NB4 (cell line): ENCODE measurements around the gene RASA3.

Source experiments
- DNase-seq: peaks from one replicate; pipeline ENCODE4 v3.0.0; 2010; ENCODE audit warnings: low read depth
- H3K4me3 ChIP-seq: one replicate; pipeline ENCODE4 v1.5.1; 2011; ENCODE audit warnings: mild to moderate bottlenecking, low read depth, low read length, moderate library complexity
- MYC ChIP-seq: IDR thresholded peaks from 2 replicates; pipeline ENCODE4 v1.6.1; 2011; ENCODE audit warnings: low read depth, low read length
- POLR2A ChIP-seq: IDR thresholded peaks from 2 replicates; pipeline ENCODE4 v1.6.1; 2011; ENCODE audit warnings: mild to moderate bottlenecking; ENCODE audit not compliant: insufficient read length; ENCODE audit errors: extremely low read depth
- TF ChIP-seq, protein P1 (sequence below): IDR thresholded peaks from one replicate; pipeline ENCODE4 v1.5.1; 2012; ENCODE audit warnings: low read depth, low read length
- TF ChIP-seq, protein P2 (sequence below): IDR thresholded peaks from 2 replicates; pipeline ENCODE4 v1.6.1; 2011; ENCODE audit warnings: low read depth, low read length

Gene RASA3

DNA sequence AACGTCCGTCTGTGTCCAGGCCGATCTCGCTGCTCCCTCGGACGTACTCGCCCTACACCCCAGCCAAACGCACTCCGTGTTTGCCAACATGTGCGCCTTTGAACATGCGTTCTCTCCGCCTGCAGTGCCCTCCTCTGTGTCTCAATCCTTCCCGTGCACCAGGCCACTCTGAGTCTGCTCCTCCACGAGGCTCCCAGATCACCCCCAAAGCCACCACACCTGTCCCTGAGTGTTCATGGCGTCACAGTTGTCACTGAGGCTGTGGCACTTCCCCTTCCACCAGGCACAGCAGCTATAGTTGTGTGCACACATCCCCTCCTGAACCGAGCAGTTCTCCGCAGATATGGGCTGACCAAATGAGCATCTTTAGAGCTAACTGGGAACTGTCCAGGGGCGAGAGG is 35.6 kb downstream of the RASA3 start:
- TF ChIP-seq POLR2A (no peak), MYC (no peak)
- TF ChIP-seq, protein P1, sequence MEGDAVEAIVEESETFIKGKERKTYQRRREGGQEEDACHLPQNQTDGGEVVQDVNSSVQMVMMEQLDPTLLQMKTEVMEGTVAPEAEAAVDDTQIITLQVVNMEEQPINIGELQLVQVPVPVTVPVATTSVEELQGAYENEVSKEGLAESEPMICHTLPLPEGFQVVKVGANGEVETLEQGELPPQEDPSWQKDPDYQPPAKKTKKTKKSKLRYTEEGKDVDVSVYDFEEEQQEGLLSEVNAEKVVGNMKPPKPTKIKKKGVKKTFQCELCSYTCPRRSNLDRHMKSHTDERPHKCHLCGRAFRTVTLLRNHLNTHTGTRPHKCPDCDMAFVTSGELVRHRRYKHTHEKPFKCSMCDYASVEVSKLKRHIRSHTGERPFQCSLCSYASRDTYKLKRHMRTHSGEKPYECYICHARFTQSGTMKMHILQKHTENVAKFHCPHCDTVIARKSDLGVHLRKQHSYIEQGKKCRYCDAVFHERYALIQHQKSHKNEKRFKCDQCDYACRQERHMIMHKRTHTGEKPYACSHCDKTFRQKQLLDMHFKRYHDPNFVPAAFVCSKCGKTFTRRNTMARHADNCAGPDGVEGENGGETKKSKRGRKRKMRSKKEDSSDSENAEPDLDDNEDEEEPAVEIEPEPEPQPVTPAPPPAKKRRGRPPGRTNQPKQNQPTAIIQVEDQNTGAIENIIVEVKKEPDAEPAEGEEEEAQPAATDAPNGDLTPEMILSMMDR = no peak
- TF ChIP-seq, protein P2, sequence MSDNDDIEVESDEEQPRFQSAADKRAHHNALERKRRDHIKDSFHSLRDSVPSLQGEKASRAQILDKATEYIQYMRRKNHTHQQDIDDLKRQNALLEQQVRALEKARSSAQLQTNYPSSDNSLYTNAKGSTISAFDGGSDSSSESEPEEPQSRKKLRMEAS = no peak
- DNase-seq = no peak
- H3K4me3 ChIP-seq = no peak overlapping the region

DNA sequence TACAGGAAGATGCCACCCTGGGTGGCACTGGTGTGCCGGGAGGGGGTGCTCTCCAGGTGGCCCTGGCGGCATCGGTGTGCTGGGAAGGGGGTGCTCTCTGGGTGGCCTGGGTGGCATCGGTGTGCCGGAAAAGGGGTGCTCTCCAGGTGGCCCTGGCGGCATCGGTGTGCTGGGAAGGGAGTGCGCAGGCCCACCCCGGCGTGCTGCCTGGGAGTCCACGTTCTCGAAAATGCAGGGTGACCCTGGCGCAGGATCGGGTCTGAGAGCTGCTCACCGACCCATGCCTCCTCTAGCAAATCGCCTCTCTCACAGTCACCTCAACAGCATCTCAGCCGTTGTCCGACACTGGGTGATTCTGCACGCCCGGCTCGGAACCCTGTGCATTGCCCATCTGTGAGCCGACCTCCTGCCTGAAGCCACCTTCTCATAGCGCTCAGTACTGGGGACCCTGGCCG is 36.4 kb downstream of the RASA3 start:
- H3K4me3 ChIP-seq = no peak overlapping the region
- TF ChIP-seq, protein P2 = no peak
- TF ChIP-seq POLR2A (no peak), MYC (no peak)
- TF ChIP-seq, protein P1 = no peak
- DNase-seq = no peak

DNA sequence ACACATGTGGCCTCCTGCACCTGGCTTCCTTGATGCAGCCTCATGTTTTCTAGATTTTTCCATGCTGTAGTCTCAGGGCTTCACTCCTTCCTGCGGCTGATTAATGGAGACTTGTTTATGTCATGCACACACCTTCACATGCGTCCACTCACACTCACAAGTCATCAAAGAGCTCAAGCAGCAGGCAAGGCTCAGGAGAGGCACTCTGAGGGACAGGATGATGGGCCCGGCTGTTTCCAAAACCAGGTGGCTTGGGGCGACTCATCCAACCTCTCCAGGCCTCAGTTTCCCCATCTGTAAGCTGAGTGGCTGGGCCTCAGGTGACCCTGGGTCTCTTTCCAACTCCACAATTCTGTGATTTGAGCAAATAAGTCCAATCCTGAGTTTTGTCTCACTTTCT is 36.9 kb downstream of the RASA3 start:
- H3K4me3 ChIP-seq = no peak overlapping the region
- no peak for DNase-seq
- TF ChIP-seq MYC (no peak), POLR2A (no peak)
- TF ChIP-seq, protein P1 = no peak
- TF ChIP-seq, protein P2 = no peak

DNA sequence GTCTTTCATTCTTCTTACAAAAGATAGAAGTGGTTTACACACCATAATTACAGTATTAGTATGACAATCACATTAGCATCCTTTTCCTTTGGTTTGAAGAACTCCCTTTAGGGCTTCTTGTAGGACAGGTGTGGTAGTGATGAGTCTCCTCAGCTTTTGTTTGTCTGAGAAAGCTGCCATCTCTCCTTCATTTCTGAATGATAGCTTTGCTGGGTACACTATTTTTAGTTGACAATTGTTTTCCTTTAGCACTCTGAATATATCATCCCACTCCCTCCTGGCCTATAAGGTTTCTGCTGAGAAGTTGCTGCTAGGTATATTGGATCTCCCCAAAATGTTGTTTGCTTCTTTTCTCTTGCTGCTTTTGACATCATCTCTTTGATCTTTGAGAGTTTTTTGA is 39.3 kb downstream of the RASA3 start:
- no peak overlapping the region for H3K4me3 ChIP-seq
- DNase-seq = no peak
- TF ChIP-seq, protein P2 = no peak
- TF ChIP-seq MYC (no peak), POLR2A (no peak)
- TF ChIP-seq, protein P1 = no peak

DNA sequence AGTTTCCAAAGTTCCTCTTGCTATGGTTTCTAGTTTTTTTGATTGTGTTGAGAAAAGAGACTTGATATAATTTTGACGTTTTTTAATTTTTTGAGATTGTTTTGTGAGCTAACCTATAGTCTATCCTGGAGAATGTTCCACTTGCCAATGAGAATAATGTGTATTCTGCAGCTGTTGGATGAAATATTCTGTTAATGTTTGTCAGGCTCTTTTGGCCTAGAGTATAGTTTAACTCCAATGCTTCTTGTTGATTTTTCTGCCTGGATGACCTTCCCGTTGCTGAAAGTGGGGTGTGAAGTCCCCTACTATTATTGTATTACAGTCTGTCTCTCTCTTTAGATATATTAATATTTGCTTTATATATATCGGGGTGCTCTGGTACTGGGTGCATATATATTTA is 40.0 kb downstream of the RASA3 start:
- TF ChIP-seq, protein P2 = no peak
- TF ChIP-seq, protein P1 = no peak
- no peak for TF ChIP-seq POLR2A
- TF ChIP-seq MYC = no peak
- no peak for DNase-seq
- H3K4me3 ChIP-seq = no peak overlapping the region

DNA sequence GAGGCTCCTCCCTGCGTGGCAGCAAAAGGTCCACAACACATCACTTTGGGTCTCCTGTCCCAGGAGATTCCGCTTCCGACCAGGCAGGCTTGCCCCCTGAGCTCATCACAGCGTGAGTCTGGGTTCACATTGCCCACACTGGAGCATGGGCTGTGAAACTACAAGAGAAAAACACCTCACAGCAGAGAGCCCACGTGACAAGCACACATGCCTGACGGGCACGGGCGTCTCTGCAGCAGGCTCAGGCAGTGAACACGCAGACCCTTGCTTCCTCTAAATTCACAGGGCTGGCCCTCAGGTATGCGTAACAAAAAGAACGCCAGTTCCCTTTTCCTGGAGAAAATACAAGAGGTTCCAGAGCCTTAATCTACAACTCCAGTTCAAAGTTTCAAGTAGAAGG is 41.9 kb downstream of the RASA3 start:
- no peak overlapping the region for H3K4me3 ChIP-seq
- no peak for DNase-seq
- TF ChIP-seq, protein P2 = no peak
- TF ChIP-seq MYC = no peak
- TF ChIP-seq, protein P1 = no peak
- no peak for TF ChIP-seq POLR2A
